ENCODE data around the gene OTOF.

The OTOF gene

GRCh38 chr2:26412091-26412673 is 65.7 kb downstream of the OTOF start:
- ChIA-PET CTCF (interaction anchor here (0.6 kb wide), 1 partner anchor 316 kb away, joined by 6 read pairs; no protein-coding TSS in a partner anchor), POLR2A (no interaction called here)
- DNase-seq (ENCODE audit: extremely low spot score): no peak
- TF ChIP-seq CTBP1 (IDR thresholded peaks at IDR 0.05; ENCODE audit: borderline replicate concordance): no peak
- TF ChIP-seq TARDBP (IDR thresholded peaks at IDR 0.05): no peak
- no peak for TF ChIP-seq FOXK2 (IDR thresholded peaks at IDR 0.05)
- no peak for TF ChIP-seq FOXM1 (IDR thresholded peaks at IDR 0.05; ENCODE audit: borderline replicate concordance)
- no peak for TF ChIP-seq ELF4 (IDR thresholded peaks at IDR 0.05)
- no peak for TF ChIP-seq BHLHE40 (IDR thresholded peaks at IDR 0.05; ENCODE audit: borderline replicate concordance)
- no peak for TF ChIP-seq L3MBTL2 (conservative IDR thresholded peaks at IDR 0.05)
- no peak for TF ChIP-seq ARNT (IDR thresholded peaks at IDR 0.05)
- TF ChIP-seq LEF1 (IDR thresholded peaks at IDR 0.05; ENCODE audit: borderline replicate concordance): no peak
- TF ChIP-seq ZNF384 (IDR thresholded peaks at IDR 0.05): no peak
- no peak for TF ChIP-seq SP1 (IDR thresholded peaks at IDR 0.05)
- TF ChIP-seq PKNOX1 (IDR thresholded peaks at IDR 0.05): no peak
- no peak for TF ChIP-seq NFRKB (IDR thresholded peaks at IDR 0.05)
- no peak for TF ChIP-seq HDGF (IDR thresholded peaks at IDR 0.05; ENCODE audit: borderline replicate concordance)
- TF ChIP-seq SUZ12 (IDR thresholded peaks at IDR 0.05): no peak
- TF ChIP-seq FOXA1 (IDR thresholded peaks at IDR 0.05): no peak

DNA sequence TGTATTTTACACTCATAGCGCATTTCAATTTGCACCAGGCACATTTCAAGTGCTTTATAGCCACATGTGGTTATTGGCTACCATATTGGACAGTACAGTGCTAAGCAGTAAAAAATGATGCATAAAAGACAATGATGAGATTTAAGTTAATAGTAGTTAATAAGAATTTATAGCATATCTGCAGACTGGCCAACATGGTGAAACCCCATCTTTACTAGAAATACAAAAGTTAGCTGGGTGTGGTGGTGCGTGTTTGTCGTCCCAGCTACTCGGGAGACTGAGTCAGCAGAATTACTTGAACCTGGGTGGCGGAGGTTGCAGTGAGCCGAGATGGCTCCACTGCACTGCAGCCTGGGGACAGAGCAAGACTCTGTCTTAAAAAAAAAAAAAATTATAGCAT is 66.5 kb downstream of the OTOF start:
- POLR2A ChIA-PET: no interaction called here
- CTCF ChIA-PET: interaction anchor here (0.6 kb wide), 1 partner anchor 316 kb away, joined by 6 read pairs; no protein-coding TSS in a partner anchor
- DNase-seq (ENCODE audit: extremely low spot score): no peak
- TF ChIP-seq FOXA1 (IDR thresholded peaks at IDR 0.05) (no peak), ARNT (IDR thresholded peaks at IDR 0.05) (no peak), PKNOX1 (IDR thresholded peaks at IDR 0.05) (no peak), ELF4 (IDR thresholded peaks at IDR 0.05) (no peak)

DNA sequence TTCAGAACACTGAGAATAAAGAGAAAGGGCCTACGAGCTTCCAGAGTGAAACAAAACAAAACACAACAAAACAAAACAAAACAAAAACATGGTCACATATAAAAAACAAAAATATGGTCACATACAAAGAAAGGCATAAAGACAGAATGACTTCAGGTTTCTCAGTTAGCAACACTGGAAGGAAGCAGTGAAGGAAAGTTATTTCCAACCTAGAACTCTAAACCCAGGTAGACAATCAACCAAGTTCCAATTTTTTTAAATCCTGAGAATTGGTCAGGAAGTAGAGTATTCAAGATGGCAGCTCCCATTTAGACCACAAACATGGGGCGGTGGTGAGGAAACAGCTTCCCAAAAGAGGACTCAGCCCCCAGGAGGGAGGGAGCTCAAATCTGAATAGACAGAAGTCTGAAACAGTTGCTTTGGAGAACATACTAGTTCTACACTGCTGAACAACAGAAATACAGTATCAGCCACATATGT is 67.1 kb downstream of the OTOF start:
- no peak for DNase-seq (ENCODE audit: extremely low spot score)
- ChIA-PET CTCF (no interaction called here), POLR2A (no interaction called here)
- TF ChIP-seq HDGF (IDR thresholded peaks at IDR 0.05; ENCODE audit: borderline replicate concordance): no peak
- no peak for TF ChIP-seq BHLHE40 (IDR thresholded peaks at IDR 0.05; ENCODE audit: borderline replicate concordance)
- no peak for TF ChIP-seq FOXK2 (IDR thresholded peaks at IDR 0.05)
- no peak for TF ChIP-seq SP1 (IDR thresholded peaks at IDR 0.05)
- TF ChIP-seq FOXA1 (IDR thresholded peaks at IDR 0.05): no peak

DNA sequence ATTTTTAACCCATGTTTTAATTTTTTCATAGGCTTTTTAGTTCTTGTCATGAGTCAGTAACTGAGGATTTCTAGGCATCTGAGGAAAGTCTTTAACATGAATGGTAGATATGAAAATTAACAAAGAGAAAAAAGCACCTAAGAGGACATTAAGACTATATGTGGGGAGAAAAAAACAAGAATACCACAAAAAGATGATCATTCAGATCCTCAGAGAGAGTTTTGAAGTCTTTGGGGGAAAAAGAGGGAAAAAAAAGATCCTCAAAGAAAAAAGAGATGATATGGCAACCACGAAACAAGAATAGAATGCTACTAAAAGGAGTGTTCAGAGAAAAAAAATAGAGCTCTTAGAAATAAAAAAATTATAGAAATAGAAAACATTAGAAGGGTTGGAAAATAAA is 68.1 kb downstream of the OTOF start:
- ChIA-PET CTCF (no interaction called here), POLR2A (no interaction called here)
- DNase-seq (ENCODE audit: extremely low spot score): no peak
- no peak for TF ChIP-seq ARNT (IDR thresholded peaks at IDR 0.05)
- TF ChIP-seq PKNOX1 (IDR thresholded peaks at IDR 0.05): no peak
- no peak for TF ChIP-seq LEF1 (IDR thresholded peaks at IDR 0.05; ENCODE audit: borderline replicate concordance)
- TF ChIP-seq SP1 (IDR thresholded peaks at IDR 0.05): no peak
- TF ChIP-seq BHLHE40 (IDR thresholded peaks at IDR 0.05; ENCODE audit: borderline replicate concordance): no peak
- no peak for TF ChIP-seq TARDBP (IDR thresholded peaks at IDR 0.05)
- no peak for TF ChIP-seq CTBP1 (IDR thresholded peaks at IDR 0.05; ENCODE audit: borderline replicate concordance)
- TF ChIP-seq FOXA1 (IDR thresholded peaks at IDR 0.05): no peak
- no peak for TF ChIP-seq L3MBTL2 (conservative IDR thresholded peaks at IDR 0.05)
- no peak for TF ChIP-seq NFRKB (IDR thresholded peaks at IDR 0.05)
- TF ChIP-seq FOXK2 (IDR thresholded peaks at IDR 0.05): no peak
- no peak for TF ChIP-seq SUZ12 (IDR thresholded peaks at IDR 0.05)
- no peak for TF ChIP-seq HDGF (IDR thresholded peaks at IDR 0.05; ENCODE audit: borderline replicate concordance)
- no peak for TF ChIP-seq ELF4 (IDR thresholded peaks at IDR 0.05)
- no peak for TF ChIP-seq FOXM1 (IDR thresholded peaks at IDR 0.05; ENCODE audit: borderline replicate concordance)
- no peak for TF ChIP-seq ZNF384 (IDR thresholded peaks at IDR 0.05)

DNA sequence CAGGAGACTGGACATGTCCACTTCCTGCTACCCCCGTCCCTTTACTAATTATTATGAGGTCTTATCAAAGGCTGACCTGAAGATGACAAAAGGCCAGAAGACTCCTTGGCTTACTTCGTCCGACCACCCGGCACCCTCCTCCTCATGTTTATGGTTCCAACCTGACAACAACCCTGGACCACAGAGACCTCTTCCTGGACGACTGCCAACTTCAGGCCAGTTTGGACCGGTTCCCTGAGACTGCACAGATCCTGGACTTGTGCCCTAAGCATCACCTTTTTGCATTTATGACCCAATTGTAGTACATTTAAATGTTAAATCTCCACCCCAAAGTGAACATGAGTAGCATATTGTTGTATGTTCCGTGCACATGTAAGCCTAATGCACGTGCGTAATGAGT is 70.4 kb downstream of the OTOF start:
- ChIA-PET POLR2A (no interaction called here), CTCF (no interaction called here)
- no peak for TF ChIP-seq ARNT (IDR thresholded peaks at IDR 0.05)
- TF ChIP-seq L3MBTL2 (conservative IDR thresholded peaks at IDR 0.05): no peak
- no peak for TF ChIP-seq FOXA1 (IDR thresholded peaks at IDR 0.05)
- TF ChIP-seq SUZ12 (IDR thresholded peaks at IDR 0.05): no peak
- TF ChIP-seq FOXK2 (IDR thresholded peaks at IDR 0.05): no peak
- TF ChIP-seq ELF4 (IDR thresholded peaks at IDR 0.05): no peak
- TF ChIP-seq SP1 (IDR thresholded peaks at IDR 0.05): no peak
- DNase-seq (ENCODE audit: extremely low spot score): no peak
